ENCODE results near the gene MS4A10.
A peak's percentile ranks its signal among the peaks of the same experiment; 100 is the strongest.

The MS4A10 gene

GRCh38 chr11:60842668-60843600 lies 57.8 kb downstream of the MS4A10 start:
- DNase-seq (ENCODE audit: low read depth): no peak
- H3K4me3 ChIP-seq (ENCODE audit: low read depth, low read length): peak overlapping the region; percentile 96

GRCh38 chr11:60844045-60844869 lies 59.1 kb downstream of the MS4A10 start:
- no peak for DNase-seq (ENCODE audit: low read depth)
- peak overlapping the region; percentile 96 for H3K4me3 ChIP-seq (ENCODE audit: low read depth, low read length)

GRCh38 chr11:60844870-60845221 lies 59.7 kb downstream of the MS4A10 start:
- H3K4me3 ChIP-seq (ENCODE audit: low read depth, low read length): peak overlapping the region; percentile 96
- DNase-seq (ENCODE audit: low read depth): no peak

DNA sequence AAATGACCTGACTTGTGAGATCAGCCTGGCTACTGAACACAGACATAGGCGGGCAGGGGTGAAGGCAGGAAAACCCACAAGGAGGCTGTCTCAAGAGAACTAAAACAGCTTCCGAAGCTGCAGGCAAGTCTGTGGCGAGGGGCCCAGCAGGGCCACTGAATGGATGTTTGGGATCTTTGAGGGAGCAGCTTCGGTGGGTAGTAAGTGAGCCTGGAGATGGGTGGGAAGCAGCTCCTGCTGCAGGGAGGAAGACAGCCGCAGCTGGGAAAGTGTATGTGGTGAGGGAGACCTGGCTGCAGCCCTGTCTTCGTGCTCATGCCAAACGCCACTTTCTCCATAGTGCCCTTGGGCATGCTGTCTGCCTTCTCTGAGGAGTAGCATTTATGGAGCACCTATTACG lies 60.2 kb downstream of the MS4A10 start:
- peak overlapping the region; percentile 96 for H3K4me3 ChIP-seq (ENCODE audit: low read depth, low read length)

GRCh38 chr11:60847281-60847680 lies 62.1 kb downstream of the MS4A10 start:
- no peak for DNase-seq (ENCODE audit: low read depth)
- H3K4me3 ChIP-seq (ENCODE audit: low read depth, low read length): no peak overlapping the region

More for the DNA sequence above, 60.2 kb downstream of the MS4A10 start:
- DNase-seq (ENCODE audit: low read depth): no peak

GRCh38 chr11:60847896-60848295 lies 62.8 kb downstream of the MS4A10 start:
- DNase-seq (ENCODE audit: low read depth): no peak
- H3K4me3 ChIP-seq (ENCODE audit: low read depth, low read length): no peak overlapping the region

DNA sequence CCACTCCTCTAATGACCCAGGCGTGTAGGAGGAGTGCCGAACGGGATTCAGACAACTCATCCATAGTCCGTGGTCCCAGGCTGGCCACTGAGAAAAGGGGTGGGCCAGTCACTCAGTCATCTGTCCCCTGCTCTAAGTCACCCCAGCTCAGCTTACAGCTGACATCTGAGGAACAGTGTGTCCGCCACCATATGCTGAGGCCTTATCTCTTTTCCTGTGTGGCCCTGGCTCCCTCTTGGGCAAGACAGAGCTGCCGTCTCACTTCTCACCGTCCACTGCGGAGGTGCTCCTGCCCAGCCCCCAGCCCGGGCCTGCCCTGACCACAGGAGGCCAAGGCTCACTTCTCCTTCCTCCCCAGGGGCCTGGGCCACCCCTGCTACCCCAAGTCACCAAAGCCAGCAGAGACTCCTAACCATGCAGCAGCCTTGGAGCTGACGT lies 63.6 kb downstream of the MS4A10 start:
- no peak overlapping the region for H3K4me3 ChIP-seq (ENCODE audit: low read depth, low read length)
- no peak for DNase-seq (ENCODE audit: low read depth)

DNA sequence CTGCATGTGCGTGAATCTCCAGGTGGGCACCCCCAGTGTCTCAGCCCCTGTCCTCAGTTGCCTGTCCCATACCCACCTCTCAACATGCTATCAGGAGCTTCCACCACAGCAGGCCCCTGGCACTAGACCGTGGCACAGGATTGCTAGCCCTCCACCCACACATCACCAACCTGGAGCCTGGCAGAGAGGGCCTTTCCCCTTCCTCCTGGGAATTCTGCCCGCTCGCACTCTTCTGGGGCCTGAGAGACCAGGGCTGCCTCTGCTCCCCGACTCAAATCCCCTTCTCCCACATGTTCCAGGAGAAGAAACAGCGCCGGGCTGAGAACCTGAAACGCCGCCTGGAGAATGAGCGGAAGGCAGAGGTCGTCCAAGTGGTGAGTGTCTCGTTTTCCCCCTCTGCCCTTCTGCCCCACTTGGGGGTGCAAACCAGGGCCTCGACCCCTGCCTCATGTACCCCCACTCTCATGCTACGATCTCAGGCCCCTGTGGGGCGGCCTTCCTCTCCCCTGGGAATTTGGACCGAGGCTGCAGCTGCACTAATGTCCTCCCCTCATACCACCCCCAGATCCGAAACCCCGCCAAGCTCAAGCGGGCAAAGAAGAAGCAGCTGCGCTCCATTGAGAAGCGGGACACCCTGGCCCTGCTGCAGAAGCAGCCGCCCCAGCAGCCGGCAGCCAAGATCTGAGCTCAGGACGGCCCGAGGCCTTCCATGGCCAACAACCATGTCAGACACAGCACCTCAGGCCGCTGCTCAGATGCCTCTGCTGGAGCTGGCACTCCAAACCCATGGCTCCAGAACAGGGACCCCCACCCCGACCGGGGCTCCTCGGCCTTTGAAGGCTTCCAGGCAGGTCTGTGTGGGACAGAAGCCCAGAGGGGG lies 64.7 kb downstream of the MS4A10 start:
- no peak for DNase-seq (ENCODE audit: low read depth)
- no peak overlapping the region for H3K4me3 ChIP-seq (ENCODE audit: low read depth, low read length)

All from skeletal muscle cell (primary cell).